Raji (cell line): ENCODE data around the gene KIAA0586.

Experiments used
- POLR2A ChIP-seq: IDR thresholded peaks from 2 replicates; pipeline ENCODE4 v1.6.1; 2011; ENCODE audit warnings: low read depth, low read length, control low read depth; ENCODE audit not compliant: insufficient read depth

The KIAA0586 gene

DNA sequence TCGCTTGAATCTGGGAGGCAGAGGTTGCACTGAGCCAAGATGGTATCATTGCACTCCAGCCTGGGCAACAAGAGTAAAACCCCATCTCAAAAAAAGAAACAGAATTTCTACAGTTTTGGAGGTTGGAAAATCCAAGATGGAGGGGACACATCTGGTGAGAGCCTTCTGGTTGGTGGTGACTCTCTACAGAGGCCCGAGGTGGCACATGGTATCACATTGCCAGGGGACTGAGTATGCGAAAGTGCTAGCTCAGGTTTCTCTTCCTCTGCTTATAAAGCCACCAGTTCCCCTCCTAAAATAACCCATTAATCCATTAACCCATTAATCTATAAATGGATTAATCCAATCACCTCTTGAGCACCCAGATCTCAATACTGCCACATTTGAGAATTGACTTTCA, 139.5 kb downstream of the KIAA0586 start:
- TF ChIP-seq POLR2A, result no peak

DNA sequence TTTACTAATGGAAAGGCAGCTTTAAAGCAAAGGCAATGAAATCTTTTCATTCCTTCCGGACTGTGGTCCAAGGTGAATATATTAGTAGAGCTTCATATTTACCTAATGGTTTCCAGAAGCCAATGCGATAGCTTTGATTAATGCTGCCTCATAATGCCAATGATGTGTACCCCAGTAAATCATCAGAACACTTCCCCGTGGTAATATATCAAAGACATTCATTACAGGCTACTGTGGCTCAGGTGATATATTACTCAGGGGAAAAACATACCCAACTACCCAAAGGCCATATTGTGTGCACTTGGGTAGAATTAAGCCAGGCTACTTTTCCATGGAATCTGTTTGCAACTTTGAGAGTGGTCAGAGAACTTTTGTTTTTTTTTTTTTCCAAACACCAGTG, 140.8 kb downstream of the KIAA0586 start:
- TF ChIP-seq POLR2A, result no peak

DNA sequence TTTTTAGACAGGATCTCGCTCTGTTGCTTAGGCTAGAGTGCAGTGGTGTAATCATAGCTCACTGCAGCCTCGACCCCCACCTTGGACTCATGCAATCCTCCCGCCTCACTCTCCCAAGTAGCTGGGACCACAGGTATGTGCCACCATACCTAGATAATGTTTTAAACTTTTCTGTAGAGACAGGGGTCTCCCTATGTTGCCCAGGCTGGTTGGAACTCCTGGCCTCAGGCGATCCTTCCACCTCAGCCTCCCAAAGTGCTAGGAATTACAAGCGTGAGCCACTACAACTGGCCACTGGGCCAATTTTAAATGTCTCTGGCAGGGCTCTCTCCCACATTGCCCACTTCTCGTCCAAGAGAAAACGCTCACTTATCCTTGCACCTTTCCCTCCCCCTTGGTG, 143.7 kb downstream of the KIAA0586 start:
- no peak for TF ChIP-seq POLR2A

DNA sequence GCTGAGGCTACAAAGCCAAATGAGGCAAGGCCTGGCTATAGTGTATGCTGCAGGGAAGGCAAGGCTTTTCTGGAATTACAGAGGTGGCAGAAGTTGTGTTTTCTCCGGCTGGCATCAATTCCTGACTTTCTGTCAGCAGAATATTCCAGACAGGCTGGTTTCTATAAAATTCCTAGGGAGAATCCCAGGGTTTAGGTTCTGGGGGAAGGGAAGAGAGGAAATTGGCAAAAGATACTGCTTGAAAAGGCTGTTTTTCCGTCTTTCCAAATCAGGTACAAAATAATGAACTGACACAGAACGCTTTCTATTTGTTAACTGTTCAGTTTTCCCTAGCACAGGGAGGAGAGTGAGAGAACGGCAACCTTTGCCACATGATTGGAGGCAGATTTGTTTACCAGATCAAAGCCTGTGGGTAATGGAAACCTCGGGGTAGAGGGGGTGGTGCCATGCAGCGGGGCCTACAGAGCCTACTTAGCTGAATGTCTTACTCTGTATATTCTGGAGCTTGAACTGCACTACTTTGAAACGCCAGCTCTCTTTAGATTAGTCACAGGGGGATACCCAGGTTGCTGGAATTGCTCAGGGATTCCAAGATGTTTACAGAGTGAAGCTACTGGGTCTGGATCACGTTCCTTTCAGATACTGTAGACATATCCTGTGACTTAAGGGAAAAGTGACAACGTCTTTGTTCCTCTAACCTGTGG, 144.4 kb downstream of the KIAA0586 start:
- TF ChIP-seq POLR2A, result no peak

DNA sequence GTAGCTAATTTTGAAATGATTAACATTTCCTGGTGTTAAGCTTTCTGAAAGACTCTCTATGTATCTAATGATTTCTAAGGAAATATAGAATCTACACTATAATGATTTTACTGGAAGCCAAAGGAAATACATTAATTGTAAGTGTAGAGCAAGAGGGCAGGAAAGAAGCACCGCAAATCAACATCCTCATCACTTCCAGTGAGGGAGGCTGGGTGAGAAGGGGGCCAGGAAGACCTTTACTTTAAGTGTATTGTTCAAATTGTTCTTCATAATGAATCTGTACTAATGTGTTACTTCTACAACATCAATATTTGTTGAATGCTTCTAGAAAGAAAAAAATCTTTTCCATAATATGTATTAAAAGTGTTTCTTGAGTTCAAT, 144.9 kb downstream of the KIAA0586 start:
- TF ChIP-seq POLR2A, result no peak

DNA sequence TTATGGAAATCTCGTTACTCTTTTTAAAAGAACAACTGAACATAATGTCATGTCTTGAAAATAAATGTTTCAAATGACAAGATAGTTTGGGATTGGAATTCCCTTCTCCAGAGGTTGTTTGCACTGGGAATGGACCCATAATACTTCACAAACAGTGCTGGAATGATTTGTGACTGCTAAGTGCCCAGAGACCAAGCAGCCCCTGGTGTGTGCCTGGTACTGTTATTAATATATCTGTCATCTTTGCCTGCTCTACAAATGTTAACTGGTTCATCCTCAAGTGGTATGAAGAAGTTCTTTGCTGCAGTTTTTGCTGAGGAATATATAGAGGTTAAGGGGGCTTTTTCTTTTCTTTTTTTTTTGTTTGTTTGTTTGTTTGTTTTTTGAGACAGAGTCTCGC, 145.3 kb downstream of the KIAA0586 start:
- TF ChIP-seq POLR2A, result no peak

DNA sequence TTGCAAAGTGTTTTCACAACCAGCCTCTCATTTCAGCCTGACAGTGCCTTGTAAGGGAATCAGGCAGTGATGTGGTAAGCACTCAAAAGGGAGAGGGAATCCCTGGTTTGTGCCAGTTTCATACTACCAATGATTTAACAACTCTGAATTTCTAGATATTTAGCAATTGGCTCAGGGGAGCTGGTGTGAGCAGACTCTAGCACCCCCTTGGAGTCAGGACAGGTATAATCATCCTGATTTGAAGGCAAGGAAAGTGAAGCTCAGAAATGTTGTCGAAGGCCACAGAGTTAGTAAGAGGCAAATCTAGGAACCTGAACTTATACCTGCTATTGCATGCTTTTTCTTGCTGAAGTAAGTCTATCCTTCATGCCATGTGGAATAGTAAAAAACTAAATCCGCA, 147.1 kb downstream of the KIAA0586 start:
- TF ChIP-seq POLR2A, result no peak

DNA sequence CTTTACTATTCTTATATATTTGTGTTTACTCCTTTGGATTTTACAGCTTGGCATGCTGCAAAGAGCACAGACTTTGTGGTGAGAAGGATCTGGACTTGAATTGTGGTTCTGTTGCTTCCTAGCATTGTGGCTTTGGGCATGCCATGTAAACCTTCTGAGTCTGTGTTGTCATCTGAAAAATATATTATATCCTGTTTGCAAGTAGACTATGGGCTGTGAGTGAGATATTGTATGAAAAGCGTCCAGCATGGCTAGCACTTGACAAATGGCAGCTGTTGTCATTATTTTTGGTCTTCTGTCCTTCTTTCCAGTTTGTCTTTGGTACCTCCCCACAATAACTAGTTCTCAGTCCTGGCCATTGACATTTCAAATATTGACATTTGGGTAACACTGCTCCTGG, 148.4 kb downstream of the KIAA0586 start:
- no peak for TF ChIP-seq POLR2A

DNA sequence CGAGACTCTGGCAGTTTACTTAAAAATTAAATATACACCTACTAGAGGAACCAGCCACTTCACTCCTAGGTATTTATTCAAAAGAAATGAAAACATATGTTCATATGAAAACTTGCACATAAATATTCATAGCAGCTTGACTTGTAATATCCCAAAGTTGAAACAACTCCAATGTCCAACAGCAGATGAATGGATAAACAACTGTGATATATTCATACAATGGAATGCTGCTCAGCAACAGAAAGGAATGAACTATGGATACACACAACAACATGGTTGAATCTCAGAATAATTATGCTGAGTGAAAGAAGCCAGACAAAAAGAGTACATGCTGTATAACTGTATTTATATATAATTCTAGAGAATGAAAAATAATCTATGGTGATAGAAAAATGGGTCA, 156.9 kb downstream of the KIAA0586 start:
- no peak for TF ChIP-seq POLR2A

DNA sequence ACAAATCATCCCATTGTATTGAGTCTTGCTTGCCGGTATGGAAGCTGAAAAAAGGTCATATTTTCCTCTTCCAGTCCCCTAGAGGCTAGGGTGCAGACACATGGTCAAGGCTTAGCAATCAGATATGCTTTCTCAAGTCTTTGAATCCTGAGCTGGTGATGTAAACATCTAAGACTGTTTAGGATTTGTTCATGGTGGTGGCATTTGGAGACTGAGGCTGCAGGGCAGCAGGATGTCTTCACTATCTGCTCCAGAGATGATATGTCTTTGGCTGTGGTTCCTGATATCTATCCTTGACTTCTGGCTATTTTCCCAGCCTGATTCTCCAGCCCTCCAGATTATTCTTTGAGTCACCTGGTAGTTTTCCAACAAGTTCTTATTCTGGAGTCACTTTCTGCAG, 159.8 kb downstream of the KIAA0586 start:
- no peak for TF ChIP-seq POLR2A

DNA sequence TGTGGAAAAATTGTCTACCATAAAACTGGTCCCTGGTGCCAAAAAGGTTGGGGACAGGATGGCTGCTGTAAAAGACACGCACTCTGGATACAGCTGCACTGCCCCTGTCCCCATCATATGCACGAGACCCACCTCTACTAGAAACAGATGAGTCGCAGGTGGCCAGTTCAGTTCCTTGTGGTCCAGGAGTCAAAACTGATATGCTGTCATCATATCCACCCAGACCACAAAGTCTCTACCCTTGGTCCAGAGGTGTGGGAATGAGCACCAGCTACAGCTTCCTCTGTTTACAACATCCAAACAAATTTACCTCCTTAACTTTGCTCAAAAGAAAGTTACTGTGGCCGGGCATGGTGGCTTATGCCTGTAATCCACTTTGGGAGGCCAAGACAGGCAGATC, 166.5 kb downstream of the KIAA0586 start:
- no peak for TF ChIP-seq POLR2A

DNA sequence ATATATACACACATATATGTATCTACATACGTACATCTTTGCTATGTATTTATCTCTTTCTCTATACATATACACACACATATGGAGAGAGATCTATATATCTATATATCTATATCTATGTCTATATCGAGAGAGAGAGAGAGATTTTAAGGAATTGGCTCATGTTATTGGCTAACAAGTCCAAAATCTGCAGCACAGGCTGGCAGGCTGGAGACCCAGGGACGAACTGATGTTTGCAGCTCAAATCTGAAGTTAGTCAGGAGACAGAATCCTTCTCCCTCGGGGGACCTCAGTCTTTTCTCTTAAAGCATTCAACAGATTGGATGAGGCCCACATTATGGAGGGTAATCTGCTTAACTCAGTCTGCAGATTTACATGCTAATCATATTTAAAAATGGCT, 169.5 kb downstream of the KIAA0586 start:
- no peak for TF ChIP-seq POLR2A

DNA sequence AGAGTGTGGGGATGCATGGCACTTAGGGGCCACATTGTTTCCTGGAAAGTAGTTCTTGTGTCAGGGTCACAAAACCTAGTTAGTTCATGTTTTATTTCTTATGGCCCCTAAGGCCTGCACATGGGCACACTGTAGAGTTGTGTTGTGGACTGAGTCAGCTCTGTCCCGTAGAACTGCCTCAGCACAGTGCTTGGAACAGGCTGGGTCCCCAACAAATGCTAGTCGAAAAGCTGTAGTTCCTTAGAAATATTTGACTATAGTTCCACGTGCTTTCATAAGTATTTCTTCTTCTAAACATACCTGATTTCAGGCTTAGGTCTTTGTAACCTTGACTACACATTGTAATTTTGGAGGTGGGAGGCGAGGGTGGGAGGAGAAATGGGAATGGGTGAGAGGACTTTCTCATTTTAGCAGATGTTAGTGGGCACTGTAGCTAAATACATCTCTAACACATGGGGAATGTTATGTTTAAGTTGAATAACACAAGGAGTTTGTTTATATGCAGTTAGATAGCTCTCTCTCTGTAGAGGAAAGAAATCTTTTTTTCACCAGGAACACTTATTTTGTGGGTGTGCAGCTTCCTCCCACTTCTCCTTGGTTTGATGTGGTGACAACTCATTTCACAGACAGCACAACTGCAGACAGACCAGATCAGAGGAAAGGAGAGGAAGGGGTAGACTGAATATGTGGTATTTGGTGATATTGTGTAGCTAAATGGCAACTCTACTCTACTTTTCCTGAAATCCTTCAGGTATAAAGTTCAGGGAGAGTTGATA, 170.7 kb downstream of the KIAA0586 start:
- no peak for TF ChIP-seq POLR2A

DNA sequence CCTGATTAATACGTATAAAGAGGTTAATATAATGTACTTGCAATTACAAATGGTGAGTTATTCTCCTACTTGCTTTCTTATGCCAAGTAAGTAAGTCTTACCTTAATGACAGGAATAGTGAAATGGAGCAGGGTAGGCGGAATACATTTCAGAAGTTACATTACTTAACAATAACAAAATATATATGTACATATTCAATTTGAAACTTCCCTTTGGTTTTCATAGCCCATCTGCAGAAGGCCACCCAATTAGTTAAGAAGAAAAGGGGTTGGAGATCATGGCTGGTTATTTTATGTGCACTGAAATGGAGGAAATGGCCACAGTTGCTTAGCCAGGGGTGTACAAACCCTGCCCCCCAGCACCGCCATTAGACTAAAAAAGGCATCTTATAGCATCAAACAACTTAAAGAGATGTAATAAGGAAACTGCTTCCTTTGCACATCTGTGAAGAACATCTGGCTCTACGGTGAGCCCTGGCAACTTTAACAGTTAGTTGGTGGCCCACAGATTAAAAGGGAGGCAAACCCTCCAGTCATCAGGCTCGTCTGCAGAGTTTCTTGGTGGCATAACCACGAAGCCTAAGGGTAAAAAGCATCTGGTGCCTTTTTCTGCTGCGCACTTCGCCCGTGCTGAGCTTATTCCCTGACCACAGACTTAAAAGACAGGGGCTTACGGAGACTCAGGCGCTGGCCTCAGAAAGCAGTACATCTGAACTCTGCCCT, 171.4 kb downstream of the KIAA0586 start:
- no peak for TF ChIP-seq POLR2A

DNA sequence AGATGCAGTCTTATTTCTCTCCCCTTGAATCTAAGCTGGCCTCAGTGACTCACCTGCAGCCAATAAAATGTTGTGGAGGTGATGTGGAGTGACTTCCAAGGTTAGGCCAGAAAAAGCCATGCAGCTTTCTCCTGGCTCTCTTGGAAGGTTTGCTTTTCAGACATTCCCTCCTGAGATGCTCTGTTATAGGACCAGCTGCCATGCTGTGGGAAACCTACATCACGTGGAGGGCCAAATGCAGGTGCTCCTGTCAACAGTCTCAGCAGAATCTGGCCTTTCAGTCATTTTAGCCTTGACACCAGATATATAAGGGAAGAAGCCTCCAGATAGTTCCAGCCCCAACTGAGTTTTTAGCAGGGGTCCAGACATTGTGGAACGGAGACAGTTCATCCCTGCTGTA, 172.2 kb downstream of the KIAA0586 start:
- no peak for TF ChIP-seq POLR2A
